Measurements from ENCODE around the gene USP46. TPM values are rescaled to one million over a fixed set of nuclear protein-coding genes. Genes with fewer than 3 reads are reported as not detected.

Gene USP46
- total RNA-seq, 1 experiment from 2014 or later: 48.1 TPM

DNA sequence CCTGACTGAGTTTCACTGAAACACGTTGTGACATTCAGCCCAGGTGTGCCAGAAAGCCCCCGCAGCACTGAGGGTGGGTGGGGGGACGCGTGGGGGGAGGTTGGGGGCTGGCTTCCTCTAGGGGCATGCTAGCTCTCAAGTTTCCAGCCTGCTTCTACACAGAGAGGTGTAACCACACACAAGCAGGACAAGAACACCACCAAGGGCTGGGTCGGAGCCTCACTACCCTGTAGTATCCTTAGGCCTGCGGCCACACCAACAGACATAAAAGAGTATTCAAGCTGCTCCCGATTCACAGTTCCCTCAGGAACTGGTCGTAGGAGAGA, 1.8 kb downstream of the USP46 start:
- ChIA-PET POLR2A (interaction anchor here (0.7 to 3.1 kb wide), 5 partner anchors 9 to 65 kb away, joined by 3 to 32 read pairs (median 4); no protein-coding TSS in a partner anchor), CTCF (interaction anchor here (1.1 to 2.4 kb wide), 11 partner anchors 9 to 325 kb away, joined by 3 to 17 read pairs (median 5); no protein-coding TSS in a partner anchor)
- Mint-ChIP-seq H3K27me3 (ENCODE audit: low read depth) (peaks cover 10% of the 10 kb centered on the region), H3K4me3 (peak overlapping the region; percentile 72), H3K27ac (peak overlapping the region; percentile 93), H3K36me3 (peaks cover 26% of the 10 kb centered on the region), H3K4me1 (peaks cover 60% of the 10 kb centered on the region), H3K9me3 (peaks cover 4% of the 10 kb centered on the region)
- ATAC-seq (peak; percentile 2), DNase-seq (ENCODE audit: low spot score) (no peak)
- TF ChIP-seq, protein P1, sequence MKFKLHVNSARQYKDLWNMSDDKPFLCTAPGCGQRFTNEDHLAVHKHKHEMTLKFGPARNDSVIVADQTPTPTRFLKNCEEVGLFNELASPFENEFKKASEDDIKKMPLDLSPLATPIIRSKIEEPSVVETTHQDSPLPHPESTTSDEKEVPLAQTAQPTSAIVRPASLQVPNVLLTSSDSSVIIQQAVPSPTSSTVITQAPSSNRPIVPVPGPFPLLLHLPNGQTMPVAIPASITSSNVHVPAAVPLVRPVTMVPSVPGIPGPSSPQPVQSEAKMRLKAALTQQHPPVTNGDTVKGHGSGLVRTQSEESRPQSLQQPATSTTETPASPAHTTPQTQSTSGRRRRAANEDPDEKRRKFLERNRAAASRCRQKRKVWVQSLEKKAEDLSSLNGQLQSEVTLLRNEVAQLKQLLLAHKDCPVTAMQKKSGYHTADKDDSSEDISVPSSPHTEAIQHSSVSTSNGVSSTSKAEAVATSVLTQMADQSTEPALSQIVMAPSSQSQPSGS (CRISPR knock-in tag; IDR thresholded peaks at IDR 0.05; ENCODE audit: borderline replicate concordance, low read depth): no peak
- TF ChIP-seq ZNF671 (CRISPR knock-in tag; IDR thresholded peaks at IDR 0.05): no peak
- no peak for TF ChIP-seq MYBL2 (CRISPR knock-in tag; IDR thresholded peaks at IDR 0.05)
- no peak for TF ChIP-seq ZNF396 (CRISPR knock-in tag; IDR thresholded peaks at IDR 0.05; ENCODE audit: borderline replicate concordance)
- TF ChIP-seq, protein P2, sequence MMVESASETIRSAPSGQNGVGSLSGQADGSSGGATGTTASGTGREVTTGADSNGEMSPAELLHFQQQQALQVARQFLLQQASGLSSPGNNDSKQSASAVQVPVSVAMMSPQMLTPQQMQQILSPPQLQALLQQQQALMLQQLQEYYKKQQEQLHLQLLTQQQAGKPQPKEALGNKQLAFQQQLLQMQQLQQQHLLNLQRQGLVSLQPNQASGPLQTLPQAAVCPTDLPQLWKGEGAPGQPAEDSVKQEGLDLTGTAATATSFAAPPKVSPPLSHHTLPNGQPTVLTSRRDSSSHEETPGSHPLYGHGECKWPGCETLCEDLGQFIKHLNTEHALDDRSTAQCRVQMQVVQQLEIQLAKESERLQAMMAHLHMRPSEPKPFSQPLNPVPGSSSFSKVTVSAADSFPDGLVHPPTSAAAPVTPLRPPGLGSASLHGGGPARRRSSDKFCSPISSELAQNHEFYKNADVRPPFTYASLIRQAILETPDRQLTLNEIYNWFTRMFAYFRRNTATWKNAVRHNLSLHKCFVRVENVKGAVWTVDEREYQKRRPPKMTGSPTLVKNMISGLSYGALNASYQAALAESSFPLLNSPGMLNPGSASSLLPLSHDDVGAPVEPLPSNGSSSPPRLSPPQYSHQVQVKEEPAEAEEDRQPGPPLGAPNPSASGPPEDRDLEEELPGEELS (CRISPR knock-in tag; IDR thresholded peaks at IDR 0.05): no peak
- no peak for TF ChIP-seq ETV6 (CRISPR knock-in tag; IDR thresholded peaks at IDR 0.05)
- TF ChIP-seq TCF7 (CRISPR knock-in tag; IDR thresholded peaks at IDR 0.05; ENCODE audit: low read depth): no peak
- TF ChIP-seq NFE2L1 (CRISPR knock-in tag; IDR thresholded peaks at IDR 0.05): no peak
- TF ChIP-seq ZNF423 (CRISPR knock-in tag; IDR thresholded peaks at IDR 0.05): no peak
- TF ChIP-seq, protein P3, sequence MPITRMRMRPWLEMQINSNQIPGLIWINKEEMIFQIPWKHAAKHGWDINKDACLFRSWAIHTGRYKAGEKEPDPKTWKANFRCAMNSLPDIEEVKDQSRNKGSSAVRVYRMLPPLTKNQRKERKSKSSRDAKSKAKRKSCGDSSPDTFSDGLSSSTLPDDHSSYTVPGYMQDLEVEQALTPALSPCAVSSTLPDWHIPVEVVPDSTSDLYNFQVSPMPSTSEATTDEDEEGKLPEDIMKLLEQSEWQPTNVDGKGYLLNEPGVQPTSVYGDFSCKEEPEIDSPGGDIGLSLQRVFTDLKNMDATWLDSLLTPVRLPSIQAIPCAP (CRISPR knock-in tag; IDR thresholded peaks at IDR 0.05): no peak
- no peak for TF ChIP-seq FOXJ3 (CRISPR knock-in tag; IDR thresholded peaks at IDR 0.05; ENCODE audit: borderline replicate concordance)
- TF ChIP-seq, protein P4, sequence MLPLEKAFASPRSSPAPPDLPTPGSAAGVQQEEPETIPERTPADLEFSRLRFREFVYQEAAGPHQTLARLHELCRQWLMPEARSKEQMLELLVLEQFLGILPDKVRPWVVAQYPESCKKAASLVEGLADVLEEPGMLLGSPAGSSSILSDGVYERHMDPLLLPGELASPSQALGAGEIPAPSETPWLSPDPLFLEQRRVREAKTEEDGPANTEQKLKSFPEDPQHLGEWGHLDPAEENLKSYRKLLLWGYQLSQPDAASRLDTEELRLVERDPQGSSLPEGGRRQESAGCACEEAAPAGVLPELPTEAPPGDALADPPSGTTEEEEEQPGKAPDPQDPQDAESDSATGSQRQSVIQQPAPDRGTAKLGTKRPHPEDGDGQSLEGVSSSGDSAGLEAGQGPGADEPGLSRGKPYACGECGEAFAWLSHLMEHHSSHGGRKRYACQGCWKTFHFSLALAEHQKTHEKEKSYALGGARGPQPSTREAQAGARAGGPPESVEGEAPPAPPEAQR (CRISPR knock-in tag; IDR thresholded peaks at IDR 0.05): no peak
- TF ChIP-seq, protein P5, sequence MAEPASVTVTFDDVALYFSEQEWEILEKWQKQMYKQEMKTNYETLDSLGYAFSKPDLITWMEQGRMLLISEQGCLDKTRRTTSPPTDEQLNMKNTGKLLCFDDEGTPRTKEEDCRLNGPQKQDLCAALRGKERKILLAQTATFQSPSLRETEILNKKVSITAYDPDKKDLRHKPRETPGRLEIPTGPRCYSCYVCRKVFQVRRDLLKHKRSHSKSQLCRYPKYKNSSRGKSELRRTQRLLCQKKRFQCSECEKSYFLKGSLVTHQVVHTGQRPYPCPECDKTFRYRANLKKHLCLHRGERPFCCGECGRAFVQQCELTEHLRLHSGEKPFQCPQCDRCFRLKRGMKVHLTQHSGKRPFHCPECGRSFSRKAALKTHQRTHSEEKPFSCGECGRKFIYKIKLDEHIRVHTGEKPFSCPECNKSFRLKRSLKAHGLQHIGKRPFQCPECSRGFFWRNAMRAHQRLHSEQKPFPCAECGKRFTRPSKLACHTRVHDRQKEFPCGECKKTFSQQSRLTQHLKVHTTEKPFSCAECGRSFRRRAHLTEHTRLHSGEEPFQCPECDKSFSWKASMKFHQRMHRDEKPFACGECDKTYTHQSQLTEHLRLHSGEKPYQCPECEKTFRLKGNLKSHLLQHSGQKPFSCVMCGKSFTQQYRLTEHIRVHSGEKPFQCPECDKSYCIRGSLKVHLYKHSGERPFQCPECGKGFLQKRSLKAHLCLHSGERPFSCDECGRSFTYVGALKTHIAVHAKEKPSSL (CRISPR knock-in tag; conservative IDR thresholded peaks at IDR 0.05): no peak
- TF ChIP-seq JUN (CRISPR knock-in tag; IDR thresholded peaks at IDR 0.05): no peak
- TF ChIP-seq, protein P6, sequence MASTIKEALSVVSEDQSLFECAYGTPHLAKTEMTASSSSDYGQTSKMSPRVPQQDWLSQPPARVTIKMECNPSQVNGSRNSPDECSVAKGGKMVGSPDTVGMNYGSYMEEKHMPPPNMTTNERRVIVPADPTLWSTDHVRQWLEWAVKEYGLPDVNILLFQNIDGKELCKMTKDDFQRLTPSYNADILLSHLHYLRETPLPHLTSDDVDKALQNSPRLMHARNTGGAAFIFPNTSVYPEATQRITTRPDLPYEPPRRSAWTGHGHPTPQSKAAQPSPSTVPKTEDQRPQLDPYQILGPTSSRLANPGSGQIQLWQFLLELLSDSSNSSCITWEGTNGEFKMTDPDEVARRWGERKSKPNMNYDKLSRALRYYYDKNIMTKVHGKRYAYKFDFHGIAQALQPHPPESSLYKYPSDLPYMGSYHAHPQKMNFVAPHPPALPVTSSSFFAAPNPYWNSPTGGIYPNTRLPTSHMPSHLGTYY (CRISPR knock-in tag; IDR thresholded peaks at IDR 0.05): no peak
- no peak for TF ChIP-seq CREM (CRISPR knock-in tag; IDR thresholded peaks at IDR 0.05)

DNA sequence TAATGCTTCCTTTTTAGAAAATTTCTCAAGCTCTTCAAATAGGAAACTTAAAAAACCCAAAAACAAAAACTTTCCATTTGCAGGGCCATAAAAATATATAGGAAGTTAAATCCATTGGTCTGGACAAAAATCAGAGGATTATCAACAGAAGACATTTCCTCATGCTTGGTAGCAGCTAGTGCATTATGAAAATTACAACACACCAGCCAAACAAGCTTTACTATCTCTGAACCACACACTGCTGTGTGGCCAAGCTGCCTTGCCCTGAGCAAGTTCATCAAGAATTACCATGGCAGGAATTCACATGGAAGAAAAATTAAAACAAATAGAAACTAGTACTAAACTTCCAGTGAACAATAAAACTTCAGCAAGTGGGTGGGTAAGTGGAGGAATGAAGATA, 3.6 kb downstream of the USP46 start:
- Mint-ChIP-seq H3K4me1 (peaks cover 65% of the 10 kb centered on the region), H3K4me3 (peak overlapping the region; percentile 36; the same call in 1 of the 2 replicates), H3K27ac (peak overlapping the region; percentile 47; the same call in 1 of the 2 replicates), H3K9me3 (no peaks in the 10 kb centered on the region), H3K36me3 (peaks cover 11% of the 10 kb centered on the region), H3K27me3 (ENCODE audit: low read depth) (peaks cover 5% of the 10 kb centered on the region)
- DNase-seq (ENCODE audit: low spot score): no peak
- CTCF ChIA-PET: interaction anchor here (1.0 kb wide), 1 partner anchor 67 kb away, joined by 3 read pairs; no protein-coding TSS in a partner anchor
- no peak for ATAC-seq
- POLR2A ChIA-PET: no interaction called here
- TF ChIP-seq CBFB (CRISPR knock-in tag; IDR thresholded peaks at IDR 0.05; ENCODE audit: low read depth) (no peak), ZNF263 (CRISPR knock-in tag; IDR thresholded peaks at IDR 0.05; ENCODE audit: low read depth) (no peak), JUN (CRISPR knock-in tag; IDR thresholded peaks at IDR 0.05) (no peak), ZNF121 (CRISPR knock-in tag; IDR thresholded peaks at IDR 0.05) (no peak)
- TF ChIP-seq, protein P7, sequence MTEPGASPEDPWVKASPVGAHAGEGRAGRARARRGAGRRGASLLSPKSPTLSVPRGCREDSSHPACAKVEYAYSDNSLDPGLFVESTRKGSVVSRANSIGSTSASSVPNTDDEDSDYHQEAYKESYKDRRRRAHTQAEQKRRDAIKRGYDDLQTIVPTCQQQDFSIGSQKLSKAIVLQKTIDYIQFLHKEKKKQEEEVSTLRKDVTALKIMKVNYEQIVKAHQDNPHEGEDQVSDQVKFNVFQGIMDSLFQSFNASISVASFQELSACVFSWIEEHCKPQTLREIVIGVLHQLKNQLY (CRISPR knock-in tag; IDR thresholded peaks at IDR 0.05): no peak
- TF ChIP-seq, protein P8, sequence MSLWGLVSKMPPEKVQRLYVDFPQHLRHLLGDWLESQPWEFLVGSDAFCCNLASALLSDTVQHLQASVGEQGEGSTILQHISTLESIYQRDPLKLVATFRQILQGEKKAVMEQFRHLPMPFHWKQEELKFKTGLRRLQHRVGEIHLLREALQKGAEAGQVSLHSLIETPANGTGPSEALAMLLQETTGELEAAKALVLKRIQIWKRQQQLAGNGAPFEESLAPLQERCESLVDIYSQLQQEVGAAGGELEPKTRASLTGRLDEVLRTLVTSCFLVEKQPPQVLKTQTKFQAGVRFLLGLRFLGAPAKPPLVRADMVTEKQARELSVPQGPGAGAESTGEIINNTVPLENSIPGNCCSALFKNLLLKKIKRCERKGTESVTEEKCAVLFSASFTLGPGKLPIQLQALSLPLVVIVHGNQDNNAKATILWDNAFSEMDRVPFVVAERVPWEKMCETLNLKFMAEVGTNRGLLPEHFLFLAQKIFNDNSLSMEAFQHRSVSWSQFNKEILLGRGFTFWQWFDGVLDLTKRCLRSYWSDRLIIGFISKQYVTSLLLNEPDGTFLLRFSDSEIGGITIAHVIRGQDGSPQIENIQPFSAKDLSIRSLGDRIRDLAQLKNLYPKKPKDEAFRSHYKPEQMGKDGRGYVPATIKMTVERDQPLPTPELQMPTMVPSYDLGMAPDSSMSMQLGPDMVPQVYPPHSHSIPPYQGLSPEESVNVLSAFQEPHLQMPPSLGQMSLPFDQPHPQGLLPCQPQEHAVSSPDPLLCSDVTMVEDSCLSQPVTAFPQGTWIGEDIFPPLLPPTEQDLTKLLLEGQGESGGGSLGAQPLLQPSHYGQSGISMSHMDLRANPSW (CRISPR knock-in tag; conservative IDR thresholded peaks at IDR 0.05; ENCODE audit: low read depth): no peak
